ENCODE data around the gene PIM2. TPM values are rescaled to one million over a fixed set of nuclear protein-coding genes. Genes with fewer than 3 reads are reported as not detected.

PIM2 gene
- total RNA-seq, result 10 to 100 TPM in 2 of 4 donors, 1 to 10 TPM in 2; 9.6 to 14.0 (median 11.5) TPM

- no peak for TF ChIP-seq CTCF (IDR thresholded peaks at IDR 0.05)
- DNase-seq (ENCODE audit: low spot score), result peak; percentile 46
- peak; percentile 81 for ATAC-seq (ENCODE audit: low FRiP score)
Measured at GRCh38 chrX:48918643-48919340, at the start of gene PIM2. Gene PIM2, minus strand, starts transcription at chrX:48919024. Its CDS starts 190 bp downstream, at chrX:48918834.

GRCh38 chrX:48968377-48968776 lies 49.6 kb upstream of the PIM2 start:
- TF ChIP-seq CTCF (IDR thresholded peaks at IDR 0.05), result no peak
- no peak for DNase-seq (ENCODE audit: low spot score)
- no peak for ATAC-seq (ENCODE audit: low FRiP score)

GRCh38 chrX:48966796-48967579 lies 48.2 kb upstream of the PIM2 start:
- ATAC-seq (ENCODE audit: low FRiP score), result no peak
- no peak for TF ChIP-seq CTCF (IDR thresholded peaks at IDR 0.05)
- no peak for DNase-seq (ENCODE audit: low spot score)

GRCh38 chrX:48965959-48966358 lies 47.1 kb upstream of the PIM2 start:
- no peak for ATAC-seq (ENCODE audit: low FRiP score)
- TF ChIP-seq CTCF (IDR thresholded peaks at IDR 0.05), result no peak
- DNase-seq (ENCODE audit: low spot score), result no peak

- TF ChIP-seq CTCF (IDR thresholded peaks at IDR 0.05), result no peak
- ATAC-seq (ENCODE audit: low FRiP score), result no peak
- no peak for DNase-seq (ENCODE audit: low spot score)
Measured at GRCh38 chrX:48961585-48962091, 42.8 kb upstream of the PIM2 start.

GRCh38 chrX:48960291-48960690 lies 41.5 kb upstream of the PIM2 start:
- DNase-seq (ENCODE audit: low spot score) (no peak), ATAC-seq (ENCODE audit: low FRiP score) (no peak)
- no peak for TF ChIP-seq CTCF (IDR thresholded peaks at IDR 0.05)

All from omental fat pad (tissue), 4 donors.